ENCODE data around the gene PTCH2. TPM values are rescaled to one million over a fixed set of nuclear protein-coding genes. Genes with fewer than 3 reads are reported as not detected.

PTCH2 gene
- total RNA-seq, 1 experiment from 2014 or later: 1.1 TPM

- TF ChIP-seq STAT6 (CRISPR knock-in tag; conservative IDR thresholded peaks at IDR 0.05; ENCODE audit: low read depth): no peak
Observed at GRCh38 chr1:44803312-44804095, 39.5 kb downstream of the PTCH2 start (continued).

- H3K9me3 Mint-ChIP-seq: no peaks in the 10 kb centered on the region
- H3K4me1 Mint-ChIP-seq: peaks cover 31% of the 10 kb centered on the region
- H3K27me3 Mint-ChIP-seq (ENCODE audit: low read depth): peaks cover 3% of the 10 kb centered on the region; the same call in 1 of the 2 replicates
- H3K27ac Mint-ChIP-seq: no peak overlapping the region
- H3K36me3 Mint-ChIP-seq: peaks cover 22% of the 10 kb centered on the region
- no peak for TF ChIP-seq ATF1 (CRISPR knock-in tag; IDR thresholded peaks at IDR 0.05)
- TF ChIP-seq TP53 (CRISPR knock-in tag; IDR thresholded peaks at IDR 0.05): no peak
- POLR2A ChIA-PET: no interaction called here
- CTCF ChIA-PET: interaction anchor here (1.1 kb wide), 1 partner anchor 19 kb away, joined by 4 read pairs; no protein-coding TSS in a partner anchor
- DNase-seq (ENCODE audit: low spot score): no peak
- no peak for ATAC-seq
- no peak overlapping the region for H3K4me3 Mint-ChIP-seq
Observed at GRCh38 chr1:44803062-44803311, 40.1 kb downstream of the PTCH2 start.

- Mint-ChIP-seq H3K27ac (peak overlapping the region; percentile 5; the same call in 1 of the 2 replicates), H3K27me3 (ENCODE audit: low read depth) (peaks cover 3% of the 10 kb centered on the region; the same call in 1 of the 2 replicates), H3K36me3 (peaks cover 22% of the 10 kb centered on the region), H3K4me1 (peaks cover 26% of the 10 kb centered on the region), H3K9me3 (no peaks in the 10 kb centered on the region), H3K4me3 (peak overlapping the region; percentile 3; the same call in 1 of the 2 replicates)
- no peak for DNase-seq (ENCODE audit: low spot score)
- ChIA-PET CTCF (interaction anchor here (0.5 to 1.5 kb wide), 3 partner anchors 18 to 166 kb away, joined by 3 to 4 read pairs (median 4); no protein-coding TSS in a partner anchor), POLR2A (interaction anchor here (4.3 kb wide), 1 partner anchor 11 kb away, joined by 43 read pairs; no protein-coding TSS in a partner anchor)
- no peak for TF ChIP-seq ZNF396 (CRISPR knock-in tag; IDR thresholded peaks at IDR 0.05; ENCODE audit: borderline replicate concordance)
- no peak for TF ChIP-seq JUN (CRISPR knock-in tag; IDR thresholded peaks at IDR 0.05)
- no peak for TF ChIP-seq ERG (CRISPR knock-in tag; IDR thresholded peaks at IDR 0.05)
- no peak for TF ChIP-seq OVOL2 (CRISPR knock-in tag; IDR thresholded peaks at IDR 0.05; ENCODE audit: borderline replicate concordance)
- TF ChIP-seq AFF4 (CRISPR knock-in tag; IDR thresholded peaks at IDR 0.05; ENCODE audit: borderline replicate concordance): no peak
- TF ChIP-seq SMAD4 (CRISPR knock-in tag; IDR thresholded peaks at IDR 0.05): no peak
- TF ChIP-seq CDX4 (CRISPR knock-in tag; IDR thresholded peaks at IDR 0.05; ENCODE audit: borderline replicate concordance): no peak
- ATAC-seq: no peak
Observed at GRCh38 chr1:44802306-44803061, 40.6 kb downstream of the PTCH2 start.

Data from WTC11 (cell line).